Measurements from ENCODE around the gene MDM4.
"Not testable (repeated sequence)": the region's sequence is repeated elsewhere in the genome, so short reads cannot be mapped to it uniquely, and the experiment has no call there.

Gene MDM4

GRCh38 chr1:204520834-204521709, 4.9 kb downstream of the MDM4 start:
- peak; percentile 96 for DNase-seq

DNA sequence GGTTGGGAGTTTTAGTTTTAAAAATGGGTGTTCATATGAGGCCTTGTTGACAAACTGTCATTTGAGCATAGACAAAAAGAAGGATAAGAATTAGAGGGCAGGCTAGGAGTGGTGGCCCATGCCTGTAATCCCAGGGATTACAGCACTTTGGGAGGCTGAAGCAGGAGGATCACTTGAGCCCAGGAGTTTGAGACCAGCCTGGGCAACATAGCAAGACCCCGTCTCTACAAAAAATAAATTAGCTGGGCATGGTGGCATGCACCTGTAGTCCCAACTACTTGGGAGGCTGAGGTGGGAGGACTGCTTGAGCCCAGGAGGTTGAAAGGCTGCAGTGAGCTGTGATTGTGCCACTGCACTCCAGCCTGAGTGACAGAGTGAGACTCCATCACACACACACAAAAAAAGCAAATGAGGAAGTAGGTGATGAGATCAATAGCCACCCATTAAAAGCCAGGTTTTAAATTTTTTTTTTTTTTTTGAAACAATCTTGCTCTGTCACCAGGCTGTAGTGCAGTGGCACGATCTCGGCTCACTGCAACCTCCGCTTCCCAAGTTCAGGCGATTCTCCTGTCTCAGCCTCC, 5.8 kb downstream of the MDM4 start:
- DNase-seq: not testable (repeated sequence)

DNA sequence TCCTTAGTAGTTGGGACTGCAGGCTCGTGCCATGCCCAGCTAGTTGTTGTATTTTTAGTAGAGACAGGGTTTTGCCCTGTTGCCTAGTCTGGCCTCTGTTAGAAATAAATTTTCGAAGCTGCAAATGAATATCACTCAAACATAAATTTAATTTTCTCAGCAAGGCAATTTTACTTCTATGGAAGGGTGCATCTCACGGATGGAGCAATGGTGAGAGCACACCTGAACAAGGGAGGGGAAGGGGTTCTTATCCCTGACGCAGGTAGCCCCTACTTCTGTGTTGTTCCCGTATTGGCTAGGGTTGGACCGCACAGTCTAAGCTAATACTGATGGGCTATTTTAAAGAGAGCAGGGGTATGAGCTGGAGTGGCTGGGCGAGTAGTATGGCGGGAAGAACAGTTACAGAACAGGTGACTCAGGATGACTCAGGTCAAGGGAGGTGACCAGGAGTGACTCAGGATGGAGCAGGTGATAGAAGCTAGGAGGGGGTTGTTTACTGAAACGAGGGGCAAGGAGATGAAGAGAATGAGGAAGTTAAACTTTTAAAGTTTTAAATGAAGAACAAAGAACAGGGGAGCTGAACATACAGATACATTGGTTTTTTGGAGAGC, 7.5 kb downstream of the MDM4 start:
- no peak for DNase-seq

DNA sequence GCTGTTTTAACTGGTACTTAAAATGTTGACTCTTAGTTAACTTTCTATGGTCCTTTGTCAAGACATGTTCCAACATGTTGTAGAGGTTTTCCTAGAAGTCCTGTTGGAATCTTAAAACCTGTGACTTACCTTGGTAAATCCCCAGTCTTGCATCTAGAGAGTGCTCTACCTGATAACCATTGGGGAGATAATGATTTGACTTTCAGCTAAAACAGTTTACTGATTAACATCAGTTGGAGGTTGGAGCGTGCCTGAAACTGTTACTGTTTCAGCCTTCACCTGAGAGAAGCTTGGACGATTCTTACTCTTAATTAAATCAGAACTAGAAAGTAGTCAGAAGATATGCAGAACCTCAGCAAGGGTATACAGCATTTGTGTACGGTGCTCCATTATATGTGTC, 8.8 kb downstream of the MDM4 start:
- no peak for DNase-seq

DNA sequence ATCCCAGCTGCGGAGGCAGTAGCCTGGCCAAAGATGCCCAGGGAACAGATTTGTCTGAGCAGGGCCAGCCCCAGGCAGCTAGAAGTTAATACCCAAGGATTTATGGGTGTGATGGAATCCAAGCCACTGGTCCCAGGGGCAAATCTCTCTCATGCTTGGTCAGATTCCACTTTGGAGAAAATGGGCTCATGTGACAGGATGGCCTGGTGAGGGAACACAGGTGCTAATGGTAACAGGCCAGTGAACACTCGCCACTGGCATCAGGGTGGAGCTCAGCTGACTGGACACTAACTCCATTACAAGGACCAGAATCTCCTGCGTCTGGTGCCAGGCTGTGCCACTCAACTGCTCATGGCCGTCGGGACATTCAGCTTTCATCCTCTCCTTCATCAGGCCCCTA, 12.0 kb downstream of the MDM4 start:
- DNase-seq: no peak

DNA sequence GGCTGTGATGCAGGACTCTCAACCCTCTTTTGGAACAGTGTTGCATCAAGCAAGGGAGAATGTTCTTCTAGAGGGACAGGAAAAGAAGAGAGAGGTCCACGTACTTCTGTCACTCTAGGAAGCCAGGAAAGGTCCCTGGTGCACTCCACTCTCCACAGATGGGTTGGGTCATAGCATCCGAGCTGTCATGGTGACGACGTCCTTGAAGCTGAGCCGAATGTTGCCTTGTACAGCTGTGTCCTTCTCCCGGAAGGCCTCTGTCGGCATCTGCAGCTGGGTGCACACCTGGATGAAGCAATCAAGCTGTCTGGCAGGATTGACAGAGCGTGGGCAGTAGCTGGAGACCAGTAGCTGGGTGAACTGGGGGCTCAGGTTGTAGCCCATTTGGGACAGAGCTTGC, 12.5 kb downstream of the MDM4 start:
- no peak for DNase-seq

DNA sequence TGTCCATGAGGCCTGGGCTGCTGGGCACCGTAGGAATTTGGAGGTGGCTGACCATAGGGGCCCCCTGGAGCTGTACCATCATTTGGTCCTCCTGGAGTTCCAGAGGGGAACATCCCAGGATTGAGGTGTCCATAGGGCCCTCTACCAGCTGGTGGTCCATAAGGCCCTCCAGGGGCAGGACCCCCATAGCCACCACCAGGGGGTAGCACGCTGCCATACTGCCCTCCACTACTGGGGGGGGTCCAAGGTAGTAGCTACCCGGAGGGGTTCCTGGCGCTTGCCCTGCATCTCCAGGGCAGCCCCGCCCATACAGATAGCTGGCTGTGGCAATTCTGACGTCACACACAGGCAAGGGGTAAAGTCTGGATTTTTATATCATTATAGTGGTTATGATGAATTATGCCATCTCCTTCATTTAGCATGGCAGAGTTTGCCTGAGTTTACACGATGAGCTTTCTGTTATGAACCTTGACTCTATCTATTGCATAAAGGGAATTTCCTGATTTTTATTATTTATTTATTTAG, 13.2 kb downstream of the MDM4 start:
- no peak for DNase-seq

GRCh38 chr1:204530932-204531331, 14.7 kb downstream of the MDM4 start:
- DNase-seq: no peak

- no peak for DNase-seq
Measured at GRCh38 chr1:204532832-204533231, 16.6 kb downstream of the MDM4 start.

DNA sequence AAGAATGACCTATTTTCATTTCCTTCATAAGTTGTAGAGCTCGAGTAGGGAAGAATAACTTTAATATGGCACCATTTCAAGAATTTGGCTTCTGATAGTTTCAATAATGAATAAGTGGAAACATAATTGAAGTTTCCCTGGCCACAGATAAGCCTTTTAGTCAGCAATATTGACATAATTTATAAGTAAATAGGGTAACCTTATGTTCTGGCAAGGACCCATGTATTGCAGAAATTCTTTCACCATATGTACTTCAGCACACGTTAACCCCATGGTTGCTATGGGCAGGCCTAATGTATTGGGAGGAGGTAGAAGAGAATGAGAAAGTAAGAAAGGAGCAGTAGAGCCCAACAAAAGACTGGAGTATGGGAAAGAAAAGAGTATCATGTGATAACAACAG, 25.4 kb downstream of the MDM4 start:
- DNase-seq: no peak

- no peak for DNase-seq
Measured at GRCh38 chr1:204544321-204544720, 28.1 kb downstream of the MDM4 start.

GRCh38 chr1:204545202-204545601, 29.0 kb downstream of the MDM4 start:
- DNase-seq: no peak

GRCh38 chr1:204545881-204546280, 29.7 kb downstream of the MDM4 start:
- no peak for DNase-seq

DNA sequence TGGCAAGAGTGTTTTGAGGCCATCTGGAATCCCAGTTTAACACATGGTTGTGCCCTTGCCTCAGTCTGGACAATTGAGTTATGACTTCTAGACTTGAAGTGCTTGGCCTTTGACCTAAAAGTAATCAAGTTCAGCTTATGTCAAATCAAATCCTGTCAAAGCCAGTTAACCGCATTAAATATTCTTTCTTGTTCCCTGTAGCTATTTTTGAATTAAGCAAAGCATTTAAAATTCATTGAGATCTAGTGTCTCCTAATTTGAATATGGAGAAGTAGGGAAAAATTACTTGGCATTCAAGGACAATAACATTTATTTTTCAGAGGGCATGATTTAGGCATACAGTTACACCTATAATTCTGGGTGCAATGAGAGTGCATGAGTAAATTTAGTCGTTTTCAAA, 32.1 kb downstream of the MDM4 start:
- DNase-seq: no peak

DNA sequence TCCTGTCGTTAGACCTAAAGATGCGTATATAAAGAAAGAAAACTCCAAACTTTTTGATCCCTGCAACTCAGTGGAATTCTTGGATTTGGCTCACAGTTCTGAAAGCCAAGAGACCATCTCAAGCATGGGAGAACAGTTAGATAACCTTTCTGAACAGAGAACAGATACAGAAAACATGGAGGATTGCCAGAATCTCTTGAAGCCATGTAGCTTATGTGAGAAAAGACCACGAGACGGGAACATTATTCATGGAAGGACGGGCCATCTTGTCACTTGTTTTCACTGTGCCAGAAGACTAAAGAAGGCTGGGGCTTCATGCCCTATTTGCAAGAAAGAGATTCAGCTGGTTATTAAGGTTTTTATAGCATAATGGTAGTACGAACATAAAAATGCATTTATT, 33.1 kb downstream of the MDM4 start:
- no peak for DNase-seq

DNA sequence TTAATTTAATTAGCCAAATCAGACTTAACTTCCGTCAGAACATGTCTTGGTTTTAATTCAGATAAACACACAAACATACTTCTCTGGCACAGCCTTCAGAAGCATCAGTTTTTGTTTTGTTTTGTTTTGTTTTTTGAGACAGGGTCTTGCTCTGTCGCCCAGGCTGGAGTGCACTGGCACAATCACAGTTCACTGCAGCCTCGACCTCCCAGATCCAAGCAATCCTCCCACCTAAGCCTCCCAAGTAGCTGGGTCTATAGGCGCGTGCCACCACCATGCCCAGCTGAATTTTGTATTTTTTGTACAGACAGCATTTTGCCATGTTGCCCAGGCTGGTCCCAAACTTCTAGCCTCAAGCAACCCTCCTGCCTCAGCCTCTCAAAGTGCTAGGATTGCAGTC, 34.7 kb downstream of the MDM4 start:
- DNase-seq: no peak

DNA sequence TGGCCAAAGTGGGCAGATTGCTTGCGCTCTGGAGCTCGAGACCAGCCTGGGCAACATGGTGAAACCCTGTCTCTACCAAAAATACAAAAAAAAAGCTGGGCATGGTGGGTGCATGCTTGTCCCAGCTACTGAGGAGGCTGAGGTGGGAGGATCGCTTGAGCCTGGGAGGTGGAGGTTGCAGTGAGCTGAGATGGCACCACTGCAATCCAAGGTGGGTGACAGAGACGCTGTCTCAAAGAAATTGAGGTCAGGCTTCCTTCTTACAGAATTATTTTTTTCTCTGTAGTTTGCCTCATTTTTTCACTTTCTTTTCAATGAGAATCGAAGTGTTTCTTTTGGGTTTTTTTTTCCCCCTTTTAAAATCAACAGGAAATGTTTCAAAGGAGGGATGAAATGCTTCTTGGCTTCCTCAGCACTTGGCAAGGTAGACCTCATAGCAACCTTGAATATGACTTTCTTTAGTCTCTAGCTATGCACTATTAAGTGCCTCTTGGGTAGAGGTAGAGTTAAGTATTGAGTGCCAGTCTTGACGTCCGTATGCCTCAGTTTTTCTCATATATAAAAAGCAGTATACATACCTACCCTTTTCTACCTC, 40.3 kb downstream of the MDM4 start:
- DNase-seq: no peak

DNA sequence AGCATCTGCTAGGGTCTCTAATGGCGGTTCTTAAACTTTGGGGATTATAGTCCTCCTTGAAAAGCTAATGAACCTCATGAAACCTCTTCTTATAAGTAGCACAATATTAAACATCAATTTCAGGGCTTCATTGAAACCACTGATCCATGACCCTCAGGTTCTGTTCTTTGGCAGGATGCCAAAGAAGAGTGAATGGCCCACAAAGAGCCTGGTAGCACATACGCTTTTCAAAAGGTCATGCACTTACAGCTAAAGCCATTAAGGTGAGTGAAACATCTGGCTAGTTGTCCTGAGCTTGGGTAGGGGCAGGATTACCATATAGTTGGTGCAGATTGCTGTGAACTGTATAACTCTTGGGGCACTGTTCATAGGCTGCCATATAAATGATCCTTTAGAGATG, 42.3 kb downstream of the MDM4 start:
- peak in 1 of 2 experiments; percentile 39 for DNase-seq

GRCh38 chr1:204560002-204560401, 43.8 kb downstream of the MDM4 start:
- DNase-seq: not testable (repeated sequence)

DNA sequence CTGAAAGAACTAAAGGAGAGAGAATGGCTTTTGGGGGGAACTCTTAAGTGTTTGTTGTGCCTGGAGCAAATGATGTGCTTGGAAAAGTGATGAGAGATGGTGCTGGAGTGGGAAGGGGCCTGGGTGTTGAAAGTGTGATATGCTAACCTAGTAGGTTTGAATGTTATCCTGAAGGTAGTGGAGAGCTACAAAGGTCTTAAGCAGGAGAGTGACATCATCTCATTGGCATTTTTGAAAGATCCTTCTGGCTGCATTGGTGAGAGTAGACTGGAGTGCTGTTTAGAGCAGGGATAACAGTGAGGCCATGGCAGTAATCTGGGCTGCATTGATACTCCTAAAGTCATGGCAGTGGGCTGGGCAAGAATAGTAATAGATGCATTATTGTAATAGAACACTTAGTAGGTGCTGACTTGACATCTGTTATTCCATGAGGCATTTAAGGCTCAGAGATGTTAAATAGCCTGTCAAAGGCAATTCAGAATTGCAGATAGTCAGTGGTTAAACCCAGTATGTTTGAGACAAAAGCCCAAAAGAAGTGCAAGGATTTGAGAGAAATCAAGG, 44.5 kb downstream of the MDM4 start:
- DNase-seq: no peak

DNA sequence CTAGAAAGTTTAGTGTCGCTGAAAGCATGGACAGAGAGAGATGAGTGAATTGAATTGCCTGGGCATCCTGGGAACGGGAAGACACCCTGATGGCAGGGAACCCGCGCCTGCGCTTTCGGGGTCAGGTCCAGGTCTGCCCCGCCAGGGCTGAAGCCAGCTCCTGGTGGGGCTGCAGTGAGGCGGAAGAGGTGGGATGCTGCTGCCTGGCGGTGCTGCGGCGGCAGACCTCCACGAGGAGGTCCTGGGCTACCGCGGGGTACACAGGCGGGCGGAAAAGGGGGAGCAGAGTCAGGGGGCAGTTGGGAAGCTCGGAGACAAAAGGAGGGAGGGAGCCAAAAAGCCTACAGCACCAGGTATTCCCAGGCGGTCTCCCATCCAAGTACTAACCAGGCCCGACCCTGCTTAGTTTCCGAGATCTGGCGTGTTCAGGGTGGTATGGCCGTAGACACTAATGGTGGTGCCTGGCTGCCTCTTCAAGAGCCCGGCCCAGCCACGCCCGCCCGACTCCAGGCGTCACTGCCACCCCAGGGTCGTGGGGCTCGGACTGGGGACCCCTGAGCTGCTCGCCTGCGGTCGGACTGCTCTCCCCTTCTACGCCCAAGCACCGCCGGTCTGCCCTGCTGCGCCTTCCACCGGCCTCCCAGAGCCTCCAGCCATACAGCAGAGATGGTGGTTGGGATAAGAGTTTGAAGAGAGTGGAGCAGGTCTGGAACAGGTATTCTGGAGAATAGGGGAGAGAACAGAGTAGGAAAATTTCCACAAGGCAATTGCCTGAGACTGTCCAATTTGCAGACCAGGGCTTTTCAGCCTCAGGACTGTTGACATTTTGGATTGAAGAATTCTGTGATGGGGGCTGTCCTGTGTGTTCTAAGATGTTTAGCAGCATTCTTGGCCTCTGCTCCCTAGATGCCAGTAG, 46.1 kb downstream of the MDM4 start:
- no peak for DNase-seq

DNA sequence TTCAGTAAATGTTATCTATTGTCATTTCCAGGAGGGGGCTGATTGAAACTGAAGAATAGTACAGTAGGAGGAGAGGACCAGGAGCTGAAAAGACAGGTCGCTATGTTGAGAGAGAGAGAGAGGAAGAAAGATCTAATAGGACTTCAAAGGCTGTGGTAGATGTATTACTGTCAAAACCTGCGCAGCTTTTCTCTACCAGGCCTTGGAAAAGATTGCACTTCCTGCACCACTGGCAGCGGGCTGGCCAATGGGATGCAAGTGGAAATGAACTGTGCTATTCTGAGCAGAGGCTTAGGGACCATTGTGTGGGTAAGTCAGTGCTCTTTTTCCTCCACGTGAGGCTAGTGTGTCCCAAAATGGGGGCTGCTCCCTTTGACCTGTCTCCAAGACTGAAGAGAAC, 47.1 kb downstream of the MDM4 start:
- DNase-seq: no peak

All from NCI-H187 (cell line).